Ishikawa (cell line): ENCODE measurements around the gene SNRK.

ENCODE experiments used
- MAX ChIP-seq: IDR thresholded peaks from 2 replicates; pipeline ENCODE4 v1.6.1; 2012
- TAF1 ChIP-seq: IDR thresholded peaks from 2 replicates; pipeline ENCODE4 v1.6.1; 2012; ENCODE audit warnings: low read depth, mild to moderate bottlenecking

- TF ChIP-seq TAF1 (no peak), MAX (no peak)
Measured at GRCh38 chr3:43331381-43331780, 45.0 kb downstream of the SNRK start.
